Fibroblast of skin of abdomen (primary cell): ENCODE results near the gene NADK2. TPM values are rescaled to one million over a fixed set of nuclear protein-coding genes. Genes with fewer than 3 reads are reported as not detected.
"Not testable (repeated sequence)": the region's sequence is repeated elsewhere in the genome, so short reads cannot be mapped to it uniquely, and the experiment has no call there.

Experiments
- DNase-seq: peaks from one replicate; pipeline ENCODE4 v3.0.0-alpha.2; 2013
- polyA plus RNA-seq, 2 experiments: library from polyadenylated mRNA; unstranded; fragments of 120-200 nt; gene quantifications; one replicate each; pipeline ENCODE4 v1.2.1, GENCODE V29; 2013; ENCODE audit not compliant: insufficient read length in 2 of 2

Gene NADK2, protein sequence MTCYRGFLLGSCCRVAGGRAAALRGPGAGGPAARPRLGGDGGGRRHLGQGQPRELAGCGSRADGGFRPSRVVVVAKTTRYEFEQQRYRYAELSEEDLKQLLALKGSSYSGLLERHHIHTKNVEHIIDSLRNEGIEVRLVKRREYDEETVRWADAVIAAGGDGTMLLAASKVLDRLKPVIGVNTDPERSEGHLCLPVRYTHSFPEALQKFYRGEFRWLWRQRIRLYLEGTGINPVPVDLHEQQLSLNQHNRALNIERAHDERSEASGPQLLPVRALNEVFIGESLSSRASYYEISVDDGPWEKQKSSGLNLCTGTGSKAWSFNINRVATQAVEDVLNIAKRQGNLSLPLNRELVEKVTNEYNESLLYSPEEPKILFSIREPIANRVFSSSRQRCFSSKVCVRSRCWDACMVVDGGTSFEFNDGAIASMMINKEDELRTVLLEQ
- 31.9 TPM for polyA plus RNA-seq (2013, experiment 1 of 2; ENCODE audit: insufficient read length)
- 27.9 TPM for polyA plus RNA-seq (2013, experiment 2 of 2; ENCODE audit: insufficient read length)

DNA sequence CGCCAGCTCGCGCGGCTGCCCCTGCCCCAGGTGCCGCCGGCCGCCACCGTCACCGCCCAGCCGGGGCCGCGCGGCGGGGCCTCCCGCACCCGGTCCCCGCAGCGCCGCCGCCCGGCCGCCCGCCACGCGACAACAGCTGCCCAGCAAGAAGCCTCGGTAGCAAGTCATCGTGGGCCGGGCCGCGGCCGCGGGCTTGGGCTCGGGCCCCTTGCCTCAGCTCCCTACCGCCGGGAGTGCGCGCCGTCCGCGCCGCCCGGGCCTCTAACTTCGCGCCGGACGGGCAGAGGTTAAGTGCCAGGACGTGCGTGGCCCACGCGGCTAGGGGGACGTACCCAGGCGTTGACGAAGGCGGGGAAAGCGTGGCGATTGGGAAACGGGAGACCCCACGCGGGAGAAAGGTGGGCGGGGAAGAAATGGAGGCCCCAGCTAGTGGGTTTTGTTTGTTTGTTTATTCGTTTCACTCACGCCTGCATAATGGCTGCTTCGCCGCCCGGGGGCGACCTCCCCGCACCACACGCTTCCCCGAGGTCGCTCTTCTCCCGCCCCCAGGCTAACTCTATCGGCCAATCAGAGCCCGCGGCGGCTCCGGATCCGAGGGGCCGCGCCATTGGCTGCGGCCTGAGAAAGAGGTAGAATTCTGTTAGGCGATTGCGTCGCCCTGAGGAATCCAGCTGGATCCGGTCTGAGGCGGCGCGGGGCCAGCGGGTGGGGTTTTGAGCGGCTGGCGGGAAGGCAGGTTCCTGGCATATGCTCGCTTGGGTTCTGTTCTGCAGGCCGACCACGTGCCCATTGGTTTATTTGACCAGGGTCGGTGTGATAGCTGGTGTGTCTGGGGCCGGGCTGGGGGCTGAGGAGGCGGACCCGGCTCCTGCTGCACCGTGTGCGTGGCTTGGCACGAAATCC, at the start of gene NADK2:
Gene NADK2 (minus strand): TSS at position 295 of the 903 bp plus-strand sequence. CDS start 127 bp downstream, at position 168.
- DNase-seq: peak; percentile 97

DNA sequence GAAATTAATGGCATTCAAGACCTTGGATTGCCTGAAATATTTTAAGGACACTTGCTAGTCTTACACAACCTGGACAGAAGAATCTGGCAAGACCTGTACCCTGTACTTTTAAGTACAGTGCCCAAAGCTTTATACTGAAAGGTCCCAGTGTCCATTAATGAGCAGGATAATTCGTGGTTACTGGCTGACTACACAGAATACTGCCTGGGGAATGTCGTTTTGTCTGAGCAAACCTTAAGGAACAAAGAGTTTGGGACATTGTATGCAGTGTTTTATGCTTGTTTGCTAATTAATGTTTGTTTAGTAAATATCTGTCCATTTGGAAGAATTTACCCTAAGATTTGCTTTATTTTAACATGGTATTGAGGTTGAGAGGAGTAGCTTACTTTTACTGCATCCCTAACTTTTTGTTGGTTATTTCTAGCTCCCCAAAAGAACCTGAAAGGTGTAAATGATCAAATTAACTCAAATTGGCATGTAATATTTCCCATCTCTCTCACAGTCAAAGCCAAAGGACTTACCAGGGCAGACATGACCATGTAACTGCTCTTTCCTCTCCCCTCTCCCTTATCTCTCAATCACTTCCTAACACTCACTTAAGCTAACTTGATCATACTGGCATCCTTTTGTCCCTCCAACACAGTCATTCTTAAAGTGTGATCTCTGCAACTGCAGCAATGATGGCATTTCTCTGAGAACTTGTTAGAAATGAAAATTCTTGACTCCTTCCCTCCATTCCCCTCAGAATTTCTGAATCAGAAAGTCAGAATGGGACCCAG, 44.3 kb upstream of the NADK2 start:
- no peak for DNase-seq

DNA sequence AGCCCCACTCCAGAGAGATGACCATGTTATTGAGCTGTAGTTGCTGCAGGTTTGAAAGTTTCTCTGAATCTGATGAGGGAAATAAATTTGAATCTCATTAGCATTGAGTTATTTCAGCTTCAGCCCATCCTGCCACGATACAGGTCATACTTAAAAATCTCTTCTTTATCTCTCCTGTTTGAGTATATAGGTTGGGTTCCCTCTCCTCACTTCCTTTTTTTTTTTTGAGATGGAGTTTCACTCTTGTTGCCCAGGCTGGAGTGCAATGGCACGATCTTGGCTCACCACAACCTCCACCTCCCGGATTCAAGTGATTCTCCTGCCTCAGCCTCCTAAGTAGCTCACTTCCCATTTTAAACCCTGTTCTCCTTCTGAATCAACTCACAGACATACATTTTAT, 42.0 kb upstream of the NADK2 start:
- DNase-seq: not testable (repeated sequence)

DNA sequence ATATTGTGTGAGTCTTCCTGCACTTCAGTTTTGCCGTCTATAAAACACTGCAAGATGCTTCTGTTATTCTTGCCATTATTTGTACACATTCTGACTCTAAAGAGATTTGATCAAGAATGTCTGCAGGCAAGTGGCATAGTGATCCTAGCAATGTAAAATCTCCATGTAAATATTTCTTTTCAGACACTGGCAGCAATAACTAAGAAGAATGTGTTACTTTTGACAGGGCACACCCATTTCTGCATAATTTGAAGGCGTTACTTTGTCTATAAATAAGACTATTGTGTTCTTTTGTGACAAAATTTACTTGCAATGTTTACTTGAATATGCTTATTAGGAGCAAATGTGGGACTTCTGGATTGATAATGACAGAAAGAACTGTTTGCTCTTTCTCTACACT, 39.9 kb upstream of the NADK2 start:
- no peak for DNase-seq

DNA sequence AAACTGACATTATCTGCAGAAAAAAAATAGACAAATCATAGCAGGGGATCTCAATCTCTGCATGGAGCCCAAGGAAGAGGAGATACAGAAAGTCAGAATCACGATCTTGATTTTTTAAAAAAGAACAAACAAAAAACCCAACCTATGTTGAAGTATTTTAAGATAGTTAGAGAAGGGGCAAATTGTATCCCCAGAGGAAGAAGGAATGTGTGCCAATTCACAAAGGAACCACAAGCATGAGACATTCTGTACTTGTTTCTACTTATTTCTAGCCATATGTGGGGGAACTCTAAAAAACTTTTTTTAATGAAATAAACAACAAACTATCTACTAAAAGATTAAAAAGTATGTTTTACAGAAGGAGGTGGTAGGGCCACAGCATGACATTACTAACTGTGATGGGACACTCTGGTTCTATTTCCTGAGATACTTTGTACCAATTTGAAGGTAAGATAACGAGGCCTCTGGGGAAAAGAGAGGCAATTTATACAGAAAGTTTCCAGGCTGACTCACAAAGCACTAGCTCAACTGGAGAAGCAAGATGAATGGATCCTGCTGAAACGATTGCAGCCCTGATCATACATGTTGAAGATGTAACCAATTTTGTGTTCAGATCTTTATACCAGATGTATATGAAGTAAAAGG, 37.5 kb upstream of the NADK2 start:
- DNase-seq: peak; percentile 54

DNA sequence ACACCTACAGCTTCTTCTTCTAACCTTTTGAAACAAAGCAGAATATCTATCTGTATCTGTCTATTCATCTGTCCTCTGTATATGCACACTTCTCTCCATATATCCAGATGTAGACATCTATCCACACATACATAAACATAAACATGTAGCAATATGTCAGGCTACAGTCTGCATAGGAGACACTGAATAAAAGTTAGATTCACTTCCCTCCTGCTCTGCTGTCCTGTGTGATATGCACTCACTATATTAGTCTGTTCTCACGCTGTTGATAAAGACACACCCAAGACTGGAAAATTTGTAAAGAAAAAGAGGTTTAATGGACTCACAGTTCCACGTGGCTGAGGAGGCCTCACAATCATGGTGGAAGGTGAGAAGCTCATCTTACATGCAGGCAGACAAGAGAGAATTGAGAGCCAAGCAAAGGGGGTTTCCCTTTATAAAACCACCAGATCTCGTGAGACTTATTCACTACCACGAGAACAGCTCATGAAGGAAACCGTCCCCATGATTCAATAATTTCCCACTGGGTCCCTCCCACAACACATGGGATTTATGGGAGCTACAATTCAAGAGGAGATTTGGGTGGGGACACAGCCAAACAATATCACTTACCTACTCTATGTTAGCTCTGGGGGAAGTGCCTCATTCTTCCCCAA, 35.9 kb upstream of the NADK2 start:
- DNase-seq: no peak

DNA sequence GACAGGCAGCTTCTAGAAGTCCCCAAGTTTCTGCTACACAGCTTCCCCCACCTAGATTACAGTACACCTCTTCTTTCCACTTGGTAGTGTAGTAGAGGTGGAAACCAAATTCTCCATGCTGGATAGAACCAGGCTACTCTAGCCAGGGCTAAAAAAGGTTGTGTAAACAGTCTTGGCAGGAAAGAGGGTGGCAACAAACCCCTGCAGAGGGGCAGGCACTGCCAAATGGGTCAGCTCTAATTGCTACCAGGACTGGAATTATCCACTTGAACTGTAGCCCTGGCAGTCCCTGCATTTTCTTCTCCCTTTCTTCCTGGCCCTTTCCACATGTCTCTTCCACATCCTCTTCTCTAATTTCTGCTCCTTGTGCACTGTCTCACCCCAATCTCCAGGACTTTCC, 35.1 kb upstream of the NADK2 start:
- no peak for DNase-seq

DNA sequence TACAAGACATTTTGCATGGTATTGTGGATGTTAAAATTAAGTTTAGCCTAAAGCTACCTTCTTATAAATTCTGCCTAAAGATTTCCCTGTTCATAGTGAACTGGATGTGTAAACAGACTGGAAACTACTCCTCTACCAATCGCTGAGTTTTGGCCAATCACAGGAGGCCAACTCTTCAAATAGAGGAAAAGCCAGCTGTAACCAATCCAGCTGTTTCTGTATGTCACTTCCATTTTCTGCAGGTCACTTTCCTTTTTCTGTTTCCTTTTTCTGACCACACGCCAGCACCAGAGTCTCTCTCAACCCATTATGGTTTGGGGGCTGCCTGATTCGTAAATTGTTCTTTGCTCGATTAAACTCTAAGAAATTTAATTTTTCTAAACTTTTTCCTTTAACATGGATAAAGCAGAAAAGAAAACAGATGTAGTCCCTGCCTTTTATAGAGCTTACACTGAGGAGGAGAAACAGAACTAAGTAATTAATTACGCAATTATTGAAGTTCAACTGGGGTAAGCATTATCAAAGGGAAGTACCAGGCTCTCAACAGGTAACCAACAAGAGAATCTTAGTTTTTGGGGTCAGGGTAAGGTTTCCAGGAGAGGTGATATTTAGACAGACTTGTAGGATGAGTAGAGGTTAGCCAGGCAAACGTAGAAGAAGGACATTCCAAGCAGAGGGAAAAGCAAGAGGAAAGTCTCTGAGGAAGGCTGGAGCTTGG, 32.2 kb upstream of the NADK2 start:
- DNase-seq: no peak

DNA sequence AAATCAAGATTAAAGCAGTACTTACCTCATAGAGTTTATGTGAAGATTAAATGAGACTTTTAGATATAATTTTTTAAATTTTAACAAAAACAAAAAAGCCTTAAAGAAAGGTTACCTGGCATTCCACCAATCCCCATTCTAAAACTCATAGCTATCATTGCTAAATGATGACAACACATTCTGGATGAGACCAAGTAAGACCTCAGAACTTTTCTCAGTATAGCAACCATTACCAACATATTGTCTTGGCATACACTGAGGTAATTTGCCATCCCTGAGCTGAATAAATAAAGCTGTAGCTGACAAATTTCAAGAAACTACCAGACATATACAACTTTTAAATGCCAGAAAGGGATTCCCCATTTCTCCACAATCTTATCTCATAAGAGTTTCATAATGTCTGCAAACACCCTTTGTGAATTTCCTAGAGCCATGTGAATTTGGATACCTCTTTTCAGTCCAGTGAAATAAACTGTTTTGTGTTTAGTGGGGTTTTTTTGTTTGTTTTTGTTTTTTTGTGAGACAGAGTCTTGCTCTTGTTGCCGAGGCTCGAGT, 30.5 kb upstream of the NADK2 start:
- peak; percentile 8 for DNase-seq

DNA sequence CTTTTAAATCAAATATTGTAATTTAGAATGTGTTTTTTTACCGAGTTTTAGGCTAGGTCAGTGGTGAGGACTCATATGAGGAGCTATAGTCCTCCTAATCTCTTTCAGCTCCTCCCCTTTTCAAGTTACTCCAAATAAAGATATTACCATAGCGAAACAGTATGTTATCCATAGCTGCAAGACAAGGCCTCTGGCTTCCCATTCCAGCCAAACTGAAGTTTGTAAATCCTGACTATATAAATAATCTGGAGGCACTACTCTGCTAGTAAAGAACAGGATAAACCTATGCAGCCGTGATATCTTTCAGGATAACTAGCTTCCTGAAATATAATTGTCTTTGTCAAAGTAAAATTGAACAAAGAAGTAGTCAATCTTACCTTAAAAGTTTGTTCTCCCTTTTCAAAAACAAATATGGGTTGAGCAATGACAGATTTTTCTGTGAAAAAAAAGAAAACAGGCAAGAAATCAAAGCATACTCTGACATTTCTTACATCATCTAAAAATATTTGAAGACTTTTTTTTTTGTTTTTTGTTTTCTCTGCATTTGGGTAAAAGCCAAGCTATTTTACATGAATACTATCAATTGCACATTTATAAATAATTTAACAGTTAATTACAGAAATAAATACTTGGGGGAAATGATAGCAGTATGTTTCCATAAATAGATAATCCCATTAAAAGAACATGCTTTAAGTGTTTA, 29.3 kb upstream of the NADK2 start:
- DNase-seq: no peak

DNA sequence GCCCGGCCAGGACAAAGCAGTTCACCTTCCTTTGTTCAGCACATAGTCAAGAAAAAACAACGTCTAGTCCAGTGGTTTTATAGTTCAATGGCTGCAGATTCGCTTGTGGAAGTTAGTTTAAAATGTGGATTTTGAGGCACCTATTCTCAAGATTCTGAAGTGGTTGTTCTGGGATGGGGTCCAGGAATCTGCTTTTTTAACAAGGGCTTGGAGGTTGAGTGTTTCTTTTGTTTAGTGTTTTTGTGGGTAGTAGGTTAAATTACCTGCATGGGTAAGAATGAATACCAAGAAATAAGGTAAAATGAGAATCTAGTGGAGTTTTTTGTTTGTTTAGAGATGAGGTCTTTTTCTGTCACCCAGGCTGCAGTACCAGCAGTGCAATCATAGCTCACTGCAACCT, 28.4 kb upstream of the NADK2 start:
- DNase-seq: no peak

DNA sequence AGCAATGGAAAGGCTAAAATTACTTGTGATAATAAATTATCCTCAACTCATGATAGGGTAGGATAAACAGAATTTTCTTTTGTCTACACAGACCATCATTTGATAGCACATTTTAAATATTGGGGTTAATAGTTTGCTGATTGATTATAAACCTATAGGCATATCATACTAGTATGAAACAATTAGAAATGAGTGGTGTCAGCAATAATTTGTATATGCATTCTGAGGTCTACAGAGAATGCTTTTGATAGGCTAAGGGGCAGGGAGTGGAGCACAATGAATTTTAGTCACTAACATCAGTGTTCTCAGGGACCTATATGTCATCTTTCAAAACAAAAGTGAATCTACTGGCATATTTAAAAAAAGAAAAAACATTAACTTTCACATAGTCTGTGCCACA, 27.8 kb upstream of the NADK2 start:
- no peak for DNase-seq

DNA sequence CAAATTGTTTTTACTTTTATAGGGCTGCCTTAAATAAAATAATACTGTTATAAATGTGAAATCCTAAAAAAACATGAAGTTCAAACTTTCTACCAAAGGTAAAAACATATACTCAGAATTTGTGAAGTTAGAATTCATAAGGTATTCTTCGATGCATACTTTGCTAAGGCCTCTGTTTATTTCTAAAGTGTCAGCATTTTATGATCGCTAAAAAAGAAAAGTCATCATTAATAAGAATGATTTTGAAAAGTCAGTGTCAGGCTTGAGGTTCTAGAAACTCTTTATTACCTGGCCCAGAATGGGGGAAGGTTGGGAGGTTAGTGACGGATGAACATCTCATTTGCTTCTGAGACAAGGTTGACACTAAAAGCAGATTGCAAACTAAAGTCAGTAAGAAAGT, 26.2 kb upstream of the NADK2 start:
- DNase-seq: no peak

DNA sequence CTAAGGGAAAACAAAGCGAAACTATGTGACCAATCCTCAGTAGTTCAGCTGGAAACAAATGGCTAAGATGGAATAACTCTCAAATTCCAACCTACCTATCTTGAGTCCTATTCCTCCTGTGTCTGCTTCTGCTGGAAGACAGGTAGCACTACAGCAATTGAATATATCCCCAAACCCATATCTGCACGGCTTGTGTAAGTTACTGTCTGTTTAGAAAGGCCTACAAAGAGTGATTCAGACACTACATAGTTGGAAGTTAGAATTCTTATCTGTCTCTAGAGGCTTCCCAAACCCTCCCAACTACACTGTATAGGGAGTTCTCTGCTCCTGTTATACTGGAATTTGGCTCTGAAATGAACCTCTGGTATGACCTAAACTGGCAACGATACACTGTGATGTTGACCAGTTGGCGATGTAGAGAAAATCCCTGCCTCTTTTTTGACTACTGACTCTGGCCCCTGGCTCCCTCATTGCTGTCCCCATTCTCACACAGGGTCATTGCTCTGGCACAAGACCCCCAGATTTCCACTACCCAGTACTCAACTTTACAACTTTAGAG, 22.6 kb upstream of the NADK2 start:
- DNase-seq: no peak

DNA sequence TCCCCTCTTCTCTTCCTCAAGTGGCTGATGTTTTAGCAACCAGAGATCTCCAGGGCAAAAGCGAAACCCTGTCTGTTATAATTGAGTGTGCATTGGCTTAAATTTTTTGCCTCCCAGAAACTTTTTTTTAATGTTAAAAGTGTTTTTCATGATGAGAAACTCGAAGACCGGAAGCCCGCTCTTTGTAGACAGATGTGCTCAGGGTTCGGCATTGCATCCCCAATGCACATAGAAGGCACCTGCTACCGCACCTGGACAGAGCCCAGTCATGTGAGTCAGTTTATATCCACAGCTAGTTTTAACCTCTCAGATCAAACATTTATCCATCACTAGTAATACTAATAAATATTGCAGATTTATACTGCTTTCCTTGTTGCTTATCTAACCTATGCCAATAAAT, 19.5 kb upstream of the NADK2 start:
- DNase-seq: no peak

DNA sequence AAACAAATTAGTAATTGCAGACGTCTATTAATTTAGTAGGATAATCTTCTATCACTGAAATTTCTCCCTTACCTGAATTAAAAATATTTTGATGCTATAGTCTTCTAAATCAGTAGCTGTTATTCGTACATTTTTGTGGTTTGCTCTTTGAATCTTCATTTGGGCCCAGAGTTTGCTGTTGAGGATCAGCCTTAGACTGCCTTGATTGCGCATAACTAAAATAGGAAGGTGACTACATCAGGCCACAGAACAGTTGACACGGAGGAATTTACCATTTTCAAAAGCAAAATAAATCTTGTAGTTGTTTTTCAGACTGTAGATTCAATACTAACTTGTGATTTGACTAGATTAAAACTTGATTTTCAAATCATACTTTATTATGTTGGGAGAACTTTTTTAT, 11.8 kb upstream of the NADK2 start:
- DNase-seq: no peak

DNA sequence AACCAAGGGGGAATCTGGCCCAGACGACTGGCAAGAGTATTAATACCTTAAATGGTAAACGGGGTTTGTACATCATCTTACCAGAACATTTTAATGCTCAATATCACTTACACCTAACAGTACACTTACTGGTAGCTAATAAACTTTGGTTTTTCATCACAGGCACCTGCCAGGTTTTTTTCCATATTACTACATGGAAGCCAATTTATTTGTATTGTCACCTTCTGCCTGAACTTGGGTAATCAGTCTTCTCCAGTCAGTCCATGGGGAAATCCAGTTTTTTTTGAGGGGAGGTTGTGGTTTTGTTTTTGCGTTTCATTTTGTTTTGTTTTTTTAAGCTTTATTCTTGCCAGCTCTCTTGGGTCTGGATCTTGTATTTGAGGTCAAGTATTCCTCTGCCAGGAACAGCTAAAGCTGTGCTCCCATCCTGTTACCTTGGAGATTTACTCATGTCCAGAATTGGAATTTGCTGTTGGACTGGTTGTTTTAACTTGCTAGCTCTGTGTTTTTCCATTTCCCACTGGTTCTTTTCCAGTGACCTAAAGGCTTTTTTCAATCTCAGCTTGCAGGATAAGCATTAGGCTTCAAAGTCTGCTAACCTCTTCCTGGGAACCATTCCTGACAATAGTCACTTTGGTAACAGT, 11.1 kb upstream of the NADK2 start:
- no peak for DNase-seq

DNA sequence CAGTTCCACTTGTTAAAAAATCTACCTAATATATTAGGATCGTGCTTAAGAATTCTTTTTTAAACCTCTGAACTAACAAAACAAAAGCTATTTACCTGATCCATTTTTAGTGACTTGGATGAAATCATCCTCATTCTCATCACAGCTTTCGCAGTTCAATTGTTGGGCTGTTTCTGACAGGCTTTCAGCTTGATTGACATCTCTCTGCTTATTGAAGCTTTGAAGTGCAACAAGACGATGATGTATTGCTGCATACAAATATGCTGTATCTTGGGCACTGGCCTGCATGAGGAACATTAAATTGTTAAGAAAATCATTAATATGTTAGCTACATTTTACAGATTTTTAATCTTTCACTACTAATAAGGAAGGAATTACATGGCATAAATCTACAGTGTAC, 9.5 kb upstream of the NADK2 start:
- DNase-seq: no peak

DNA sequence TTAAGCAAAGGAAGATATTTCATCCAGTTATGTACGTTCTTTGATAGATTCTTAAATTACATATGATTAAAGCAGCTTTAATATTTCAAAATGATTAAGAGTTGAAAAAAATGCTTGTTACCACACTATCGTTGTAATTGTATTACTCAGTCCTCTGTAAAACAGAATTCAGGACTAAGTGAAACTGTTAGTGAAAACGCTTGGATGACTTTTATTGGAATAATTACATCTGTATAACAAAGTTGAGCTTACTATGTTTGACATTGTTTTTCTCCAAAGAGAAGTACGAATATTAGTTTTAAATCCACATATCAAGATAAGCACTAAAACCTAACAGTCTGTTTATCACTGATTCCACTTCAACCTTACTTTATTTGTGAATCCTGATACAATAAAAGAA, 8.7 kb upstream of the NADK2 start:
- no peak for DNase-seq
